HG03135 (cell line): Measurements from ENCODE around the gene CLCN7.
"Not testable (repeated sequence)": the region's sequence is repeated elsewhere in the genome, so short reads cannot be mapped to it uniquely, and the experiment has no call there.

Experiments
- ATAC-seq: cut with Tn5 transposase; IDR thresholded peaks from one replicate; pipeline ENCODE4 v1.9.1; 2021; ENCODE audit warnings: mild to moderate bottlenecking, moderate library complexity; ENCODE audit not compliant: unreplicated experiment

Gene CLCN7

DNA sequence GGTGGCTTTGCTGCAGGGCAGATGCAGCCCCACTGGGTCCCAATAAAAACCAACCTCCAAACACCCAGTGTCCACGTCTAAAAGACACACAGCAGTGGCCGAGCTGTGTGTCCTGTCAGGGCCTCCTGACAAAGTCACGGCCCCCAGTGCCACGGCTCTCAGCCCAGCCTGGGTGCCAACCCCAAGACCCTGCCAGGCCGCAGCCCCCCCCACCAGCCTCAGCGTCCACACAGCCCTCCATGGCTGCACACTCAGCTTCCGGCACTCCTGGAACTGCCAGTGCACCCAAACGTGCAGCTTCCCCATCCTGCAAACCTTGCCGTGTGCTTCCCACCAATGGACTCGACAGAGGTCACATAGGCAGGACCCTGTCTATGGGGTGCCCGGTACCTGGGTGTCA lies 26.9 kb downstream of the CLCN7 start:
- ATAC-seq = no peak

DNA sequence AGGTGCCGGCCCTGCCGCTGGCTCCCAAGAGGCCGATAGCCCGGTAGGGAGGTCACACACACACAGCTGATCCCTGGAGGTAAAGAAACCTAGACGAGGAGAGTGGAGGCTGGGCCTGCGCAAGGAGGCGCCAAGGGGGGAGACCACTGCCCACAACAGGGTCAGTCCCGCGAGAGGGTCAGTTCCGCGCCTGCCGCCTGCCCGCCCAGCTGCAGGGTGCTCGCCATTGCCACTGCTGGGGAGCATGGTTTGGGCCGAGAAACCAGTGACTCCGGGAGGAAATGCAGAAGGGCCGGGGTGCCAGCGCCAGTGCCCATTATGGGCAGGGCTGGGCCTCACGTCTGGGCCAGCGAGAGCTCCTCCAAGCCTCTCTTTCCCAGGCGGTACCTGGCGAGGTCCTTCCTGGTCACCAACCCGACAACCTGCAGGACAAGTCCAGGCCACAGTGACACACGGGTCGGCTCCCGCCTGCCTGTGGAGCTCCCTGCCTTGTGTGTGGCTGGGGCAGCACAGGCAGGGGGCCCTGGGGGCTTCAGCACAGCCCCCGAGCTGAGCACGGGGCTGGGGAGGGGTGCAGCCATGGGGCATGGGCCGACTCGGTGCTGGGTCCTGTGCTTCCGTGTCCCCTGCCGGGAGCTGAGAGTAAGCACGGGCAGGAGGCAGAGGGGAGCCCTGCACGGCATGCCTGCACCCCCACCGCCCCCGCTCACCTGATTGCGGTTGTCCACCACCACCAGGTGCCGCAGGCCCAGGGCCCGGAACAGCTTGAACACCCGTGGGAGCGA lies 28.3 kb downstream of the CLCN7 start:
- no peak for ATAC-seq

DNA sequence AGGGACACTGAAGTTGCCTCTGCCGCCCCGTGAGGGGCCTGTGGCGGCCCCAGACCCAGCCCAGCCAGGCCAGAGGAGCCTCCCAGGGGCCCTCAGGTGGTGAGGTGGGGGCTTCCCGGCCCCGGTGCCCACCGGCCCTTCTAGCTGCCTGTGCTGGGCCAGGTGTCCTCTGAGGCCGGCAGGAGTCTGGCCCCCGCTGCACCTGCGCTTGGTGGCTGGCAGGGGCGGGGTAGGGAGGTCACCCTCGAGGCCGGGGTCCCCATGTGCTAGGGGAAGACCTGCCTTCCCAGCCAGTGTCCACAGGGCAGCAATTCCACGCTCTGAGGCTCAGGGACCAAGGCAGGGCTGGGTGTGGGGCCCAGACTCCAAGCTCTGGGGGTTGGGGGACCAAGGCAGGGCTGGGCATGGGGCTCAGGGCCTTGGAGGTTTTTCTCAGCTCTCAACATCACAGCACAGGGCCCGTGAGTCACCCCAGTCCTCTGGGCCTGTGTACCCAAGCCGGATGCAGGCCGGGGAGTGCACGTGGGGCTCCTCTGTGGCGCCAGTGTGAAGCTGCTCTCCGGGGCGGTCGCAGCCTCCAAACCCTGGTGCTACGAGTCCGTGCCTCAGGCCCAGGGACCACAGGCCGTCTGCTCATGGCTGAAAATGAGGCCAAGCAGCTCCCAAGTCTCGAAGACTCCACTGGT lies 29.2 kb downstream of the CLCN7 start:
- ATAC-seq = no peak

DNA sequence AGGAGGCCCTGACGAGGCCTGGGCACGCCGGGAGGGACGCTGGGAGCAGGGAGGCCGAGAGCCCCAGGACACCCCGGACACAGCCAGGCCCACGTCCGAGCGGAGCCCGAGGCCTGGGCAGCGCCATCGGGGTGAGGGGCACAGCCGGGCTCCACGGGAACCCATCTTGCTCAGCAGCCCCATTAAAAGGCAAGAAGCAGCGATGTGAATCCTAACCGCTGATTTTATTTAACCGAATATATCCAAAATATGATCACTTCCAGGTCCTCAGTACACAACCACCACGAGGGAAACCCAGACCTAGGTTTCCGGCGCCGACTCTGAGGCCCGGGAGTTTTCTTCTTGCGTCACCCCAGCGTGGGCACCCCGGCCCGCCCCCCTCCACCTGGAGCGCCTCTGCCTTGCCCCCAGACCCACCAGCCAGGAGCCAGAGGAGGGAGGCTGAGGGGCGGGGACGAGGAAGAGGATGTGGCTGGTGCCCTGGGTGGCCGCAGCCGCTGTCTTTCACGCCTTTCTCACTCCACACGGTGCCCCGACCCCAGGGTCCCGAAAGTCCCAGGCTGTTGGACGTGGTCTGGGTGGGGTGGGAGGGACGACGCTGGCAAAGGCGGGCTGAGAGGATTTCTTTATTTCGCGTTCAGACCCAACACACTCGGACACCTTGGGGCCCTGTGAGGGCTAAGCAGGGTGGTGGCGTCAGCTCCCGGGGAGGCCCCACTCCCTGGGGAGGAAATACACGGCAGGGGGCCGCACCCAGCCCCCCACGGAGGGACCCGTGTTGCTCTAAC lies 29.9 kb downstream of the CLCN7 start:
- ATAC-seq = no peak

DNA sequence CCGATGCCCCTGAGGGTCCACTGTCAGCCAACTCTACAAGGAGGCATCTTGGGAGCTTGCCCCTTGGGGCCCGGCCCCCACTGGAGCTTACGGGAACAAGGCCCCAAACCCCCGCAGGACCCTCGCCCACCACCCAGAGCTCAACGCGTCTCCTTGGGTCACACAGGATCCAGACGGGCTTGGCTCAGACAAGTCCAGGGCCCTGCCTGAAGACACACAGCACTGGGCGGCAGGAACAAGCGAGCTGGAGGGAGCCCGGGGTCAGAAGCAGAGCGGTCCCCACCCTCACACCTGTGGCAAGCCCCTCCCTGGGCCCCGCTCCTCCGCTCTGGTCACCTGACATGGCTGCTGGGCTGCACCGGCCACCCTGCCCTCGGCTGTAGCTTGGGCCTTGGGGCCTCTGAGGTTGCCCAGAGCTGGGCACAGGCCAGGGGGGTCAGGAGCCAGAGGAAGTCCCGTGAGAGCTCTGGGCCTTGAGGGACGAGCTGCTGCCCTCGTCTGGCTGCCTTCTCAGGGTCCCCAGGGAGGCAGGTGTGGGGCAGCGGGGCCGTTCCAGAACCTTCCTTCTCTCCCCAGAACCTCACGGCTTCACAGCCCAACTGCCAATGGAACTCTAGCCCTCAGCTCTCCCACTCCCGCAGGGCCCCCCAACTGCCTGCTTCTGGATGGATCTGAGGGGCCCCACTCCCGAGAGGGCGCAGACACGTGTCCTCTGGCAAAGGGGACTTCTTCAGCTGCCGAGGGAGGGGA lies 30.7 kb downstream of the CLCN7 start, which contains the start of gene CCDC154:
Gene CCDC154 (minus strand): TSS at position 577 of the 750 bp plus-strand sequence. CDS start 234 bp downstream, at position 343.
- no peak for ATAC-seq

DNA sequence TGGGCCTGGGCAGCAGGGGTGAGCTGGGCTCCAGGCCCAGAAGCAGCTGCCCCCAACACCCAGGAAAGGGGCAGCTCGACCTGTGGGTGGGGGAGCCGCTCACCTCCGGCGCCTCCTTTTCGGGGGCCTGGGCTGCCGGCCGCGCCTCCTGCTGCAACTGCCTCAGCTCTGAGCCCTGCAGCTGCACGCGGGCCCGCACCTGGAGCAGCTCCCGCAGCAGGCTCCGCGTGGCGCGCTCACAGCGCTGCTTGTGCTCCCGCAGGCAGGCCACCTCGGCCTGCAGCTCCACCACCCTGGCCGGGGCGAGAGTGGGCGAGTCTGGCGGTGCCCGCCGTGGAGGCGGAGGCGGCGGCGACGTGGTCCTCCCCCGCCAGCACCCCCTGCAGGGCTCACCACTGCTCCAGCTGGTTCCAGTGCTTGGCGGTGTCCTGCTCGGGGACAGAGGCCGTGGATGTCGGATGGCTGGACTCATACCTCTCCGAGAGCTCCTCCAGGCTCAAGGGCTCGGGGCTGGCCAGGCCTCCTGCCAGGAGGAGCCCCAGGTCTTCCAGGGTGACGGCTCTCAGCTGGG lies 31.3 kb downstream of the CLCN7 start:
- ATAC-seq = no peak

DNA sequence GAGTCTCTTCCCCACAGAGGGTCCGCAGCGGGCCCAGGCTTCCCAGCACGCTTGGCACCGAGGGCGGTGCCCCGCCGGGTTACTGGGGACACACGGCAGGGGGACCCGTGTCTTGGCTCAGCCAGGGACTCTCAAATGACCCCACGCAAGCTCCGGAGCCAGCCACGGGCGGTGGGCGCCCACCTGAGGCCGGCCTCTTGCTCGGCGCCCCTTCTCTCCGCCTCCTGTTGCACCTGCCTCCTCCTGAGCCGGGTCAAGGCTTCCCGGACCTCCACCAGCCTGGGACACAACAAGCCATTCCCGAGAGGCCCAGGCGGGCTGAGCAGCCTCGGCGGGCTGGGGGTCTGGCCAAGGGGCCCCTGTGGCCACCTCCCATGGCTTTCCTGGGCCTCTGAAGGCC lies 32.1 kb downstream of the CLCN7 start:
- no peak for ATAC-seq

DNA sequence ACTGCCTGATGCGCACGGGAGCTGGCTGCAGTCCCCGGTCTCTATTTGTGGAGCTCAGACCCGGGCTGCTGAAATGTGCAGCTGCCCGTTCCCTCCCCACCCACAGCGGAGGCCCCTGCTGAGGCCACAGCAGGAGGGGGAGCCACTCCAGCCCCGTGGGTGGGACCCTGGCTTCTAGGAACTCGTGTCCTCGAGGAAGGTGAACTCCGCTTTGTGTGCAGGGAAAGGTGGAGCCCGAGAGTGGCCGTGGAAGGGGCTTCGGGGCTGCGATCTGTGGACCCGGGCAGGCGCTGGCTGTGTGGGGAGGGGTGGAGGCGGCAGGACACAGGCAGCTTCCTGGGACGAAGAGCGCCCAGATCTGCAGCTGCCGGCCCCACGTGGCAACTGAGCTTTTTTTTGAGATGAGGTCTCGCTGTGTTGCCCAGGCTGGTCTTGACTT lies 33.4 kb downstream of the CLCN7 start:
- ATAC-seq = no peak

DNA sequence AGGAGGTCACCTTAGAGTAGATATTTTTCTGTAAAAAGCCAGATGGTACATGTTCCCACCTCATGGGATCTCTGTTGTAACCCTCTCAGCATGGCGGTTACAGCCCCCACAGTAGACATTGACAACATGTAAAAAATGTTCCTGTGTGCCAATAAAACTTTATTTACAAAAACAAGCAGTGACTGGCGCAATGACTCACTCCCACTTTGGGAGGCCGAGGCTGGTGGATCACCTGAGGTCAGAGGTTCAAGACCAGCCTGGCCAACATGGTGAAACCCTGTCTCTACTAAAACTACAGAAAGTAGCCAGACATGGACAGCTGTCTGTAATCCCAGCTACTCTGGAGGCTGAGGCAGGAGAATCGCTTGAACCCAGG lies 35.1 kb downstream of the CLCN7 start:
- not testable (repeated sequence) for ATAC-seq

DNA sequence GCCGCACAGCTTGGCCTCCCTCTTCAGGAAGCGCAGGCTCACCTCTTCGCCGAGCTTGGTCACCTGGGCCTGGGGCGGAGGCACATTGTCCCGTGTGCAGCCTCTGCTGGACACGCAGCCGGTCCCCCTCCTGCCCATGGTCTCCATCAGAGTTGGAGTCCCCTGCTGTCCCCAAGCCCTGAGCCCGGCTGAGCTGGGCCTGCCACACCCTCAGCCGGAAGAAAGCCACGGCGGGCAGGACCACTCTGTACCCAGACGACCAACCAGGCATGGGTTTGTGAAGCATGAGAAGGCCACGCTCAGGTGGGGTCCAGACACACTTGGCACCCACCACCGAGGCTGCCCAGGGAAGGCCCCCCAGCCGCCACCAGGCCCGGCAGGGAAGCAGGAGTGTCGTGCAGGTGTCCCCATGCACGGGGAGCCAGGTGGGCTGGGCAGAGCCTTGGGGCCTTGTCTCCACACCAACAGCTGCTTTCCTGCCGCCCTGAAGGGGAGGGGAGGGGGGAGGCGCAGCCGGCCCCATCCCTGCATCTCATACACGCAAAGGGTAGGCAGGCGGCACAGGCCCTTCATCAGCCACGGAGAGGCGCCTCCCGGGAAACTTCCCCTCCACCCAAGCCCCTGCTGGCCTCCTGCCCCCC lies 35.6 kb downstream of the CLCN7 start:
- no peak for ATAC-seq

DNA sequence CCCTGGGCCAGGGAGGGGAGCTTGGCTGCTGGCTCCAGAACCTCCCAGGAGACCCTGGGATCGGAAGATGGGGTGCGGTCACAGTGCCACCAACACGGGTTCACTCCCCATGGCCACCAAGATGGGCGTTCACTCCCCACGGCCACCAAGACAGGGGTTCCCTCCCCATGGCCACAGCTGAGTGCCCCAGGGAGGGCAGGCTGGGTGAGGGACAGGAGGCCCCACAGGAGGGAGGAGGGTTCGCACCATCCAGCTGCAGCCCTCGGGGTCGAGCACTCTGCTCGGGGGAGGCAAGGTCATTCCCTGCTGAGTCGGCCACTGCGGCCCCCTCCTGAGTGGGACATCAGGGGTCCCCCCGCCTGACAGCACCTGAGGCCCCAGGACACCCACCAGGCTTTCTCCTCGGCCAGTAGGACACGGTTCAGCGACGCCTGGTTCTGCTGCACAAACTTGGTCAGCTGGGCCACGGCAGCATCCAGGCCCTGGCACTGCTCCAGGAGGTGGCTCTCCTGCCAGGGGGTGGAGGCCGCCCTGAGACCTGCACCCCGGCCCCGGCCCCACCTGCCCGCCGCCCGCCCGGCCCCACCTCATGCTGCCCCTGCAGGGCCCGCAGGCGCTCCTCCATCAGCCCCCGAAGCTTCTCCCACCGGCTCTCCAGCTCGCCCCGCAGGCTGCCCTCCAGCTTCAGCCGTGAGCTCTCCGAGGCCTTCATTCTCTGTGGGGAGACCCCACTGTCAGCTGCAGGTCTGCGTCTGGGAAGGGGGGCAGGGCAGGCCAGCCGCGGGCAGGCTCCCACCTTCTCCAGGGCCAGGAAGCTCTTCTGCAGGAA lies 36.4 kb downstream of the CLCN7 start:
- no peak for ATAC-seq

DNA sequence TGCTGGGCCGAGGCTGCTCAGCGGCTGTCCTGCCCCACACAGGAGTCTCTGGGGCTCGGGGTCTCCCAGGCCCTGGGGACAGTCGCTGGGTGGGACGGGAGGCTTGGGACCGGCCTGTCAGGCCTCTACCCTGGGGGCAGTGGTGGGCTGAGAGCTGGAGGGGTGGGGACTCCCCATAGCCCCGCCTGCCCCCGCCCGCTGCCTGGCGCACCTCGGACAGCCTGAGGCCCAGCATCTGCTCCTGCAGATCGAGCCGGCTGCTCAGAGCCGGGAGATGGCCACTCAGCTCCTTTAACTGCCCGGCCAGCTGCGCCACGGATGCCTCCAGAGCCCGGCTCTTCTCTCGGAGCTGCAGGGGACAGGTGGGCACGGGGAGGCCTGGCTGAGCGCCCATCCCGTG lies 37.2 kb downstream of the CLCN7 start:
- ATAC-seq = no peak

DNA sequence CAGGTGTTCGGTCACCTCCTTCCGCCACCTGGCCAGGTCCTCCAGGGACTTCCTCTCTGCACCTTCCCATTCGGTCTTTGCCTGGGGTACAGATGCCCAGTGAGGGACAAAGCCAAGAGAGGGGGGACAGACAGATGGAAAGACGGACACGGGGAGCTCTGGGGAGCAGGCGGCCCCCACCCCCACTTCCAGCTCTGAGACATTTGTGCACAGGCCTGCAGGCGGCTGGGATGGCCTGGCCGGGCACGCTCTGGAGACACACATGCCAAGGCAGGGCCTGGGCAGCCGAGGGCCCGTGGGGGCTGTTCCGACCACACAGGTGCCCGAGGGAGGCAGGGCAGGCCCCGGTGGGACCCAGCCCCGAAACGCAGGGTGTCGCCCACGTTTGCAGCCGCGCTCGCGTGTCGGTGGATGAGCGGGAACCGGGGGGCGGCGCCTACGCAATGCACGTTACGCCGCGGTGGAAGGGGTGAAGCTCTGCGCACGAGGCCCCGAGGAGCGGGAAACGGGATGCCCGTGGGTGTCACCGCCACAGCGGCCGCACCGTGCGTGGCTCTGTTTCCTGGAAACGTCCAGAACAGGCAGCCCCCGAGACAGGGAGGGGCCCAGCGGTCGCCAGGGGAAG lies 38.0 kb downstream of the CLCN7 start:
- ATAC-seq = no peak

DNA sequence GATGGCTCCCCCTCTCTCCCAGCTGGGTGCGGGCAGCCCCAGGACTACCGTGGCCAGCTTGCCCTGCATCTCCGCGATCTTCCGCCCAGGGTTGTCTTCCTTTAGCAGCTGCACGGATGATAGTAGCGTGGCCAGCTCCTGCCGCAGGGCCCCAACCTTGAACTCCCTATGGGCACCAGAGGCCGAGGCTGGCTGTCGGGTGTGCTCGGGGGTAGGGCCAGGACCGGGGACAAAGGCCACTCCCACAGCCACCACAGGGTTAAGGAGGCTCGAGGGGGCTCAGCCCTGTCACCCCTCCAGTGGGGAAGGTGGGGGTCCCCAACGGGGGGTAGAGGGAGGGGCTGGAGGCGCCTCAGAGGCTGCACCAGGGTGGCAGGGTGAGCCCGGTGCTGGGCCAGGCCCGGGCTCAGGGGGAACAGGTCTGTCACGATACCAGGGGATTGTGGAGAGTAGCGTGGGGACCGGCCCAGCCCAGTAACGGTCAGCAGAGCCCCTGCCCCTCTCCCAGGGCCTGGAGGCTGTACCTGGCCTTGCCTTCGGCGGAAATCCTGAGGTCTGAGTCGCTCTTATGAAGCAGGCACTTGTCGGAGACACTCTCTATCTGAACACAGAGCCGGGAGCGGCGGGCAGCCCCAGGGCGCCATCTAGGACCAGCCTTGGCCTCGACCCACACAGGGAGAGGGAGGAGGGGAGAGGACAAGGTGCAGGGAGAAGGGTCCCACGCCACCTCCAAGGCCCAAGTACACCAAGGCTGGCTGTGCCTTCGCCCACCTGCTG lies 38.7 kb downstream of the CLCN7 start:
- no peak for ATAC-seq

DNA sequence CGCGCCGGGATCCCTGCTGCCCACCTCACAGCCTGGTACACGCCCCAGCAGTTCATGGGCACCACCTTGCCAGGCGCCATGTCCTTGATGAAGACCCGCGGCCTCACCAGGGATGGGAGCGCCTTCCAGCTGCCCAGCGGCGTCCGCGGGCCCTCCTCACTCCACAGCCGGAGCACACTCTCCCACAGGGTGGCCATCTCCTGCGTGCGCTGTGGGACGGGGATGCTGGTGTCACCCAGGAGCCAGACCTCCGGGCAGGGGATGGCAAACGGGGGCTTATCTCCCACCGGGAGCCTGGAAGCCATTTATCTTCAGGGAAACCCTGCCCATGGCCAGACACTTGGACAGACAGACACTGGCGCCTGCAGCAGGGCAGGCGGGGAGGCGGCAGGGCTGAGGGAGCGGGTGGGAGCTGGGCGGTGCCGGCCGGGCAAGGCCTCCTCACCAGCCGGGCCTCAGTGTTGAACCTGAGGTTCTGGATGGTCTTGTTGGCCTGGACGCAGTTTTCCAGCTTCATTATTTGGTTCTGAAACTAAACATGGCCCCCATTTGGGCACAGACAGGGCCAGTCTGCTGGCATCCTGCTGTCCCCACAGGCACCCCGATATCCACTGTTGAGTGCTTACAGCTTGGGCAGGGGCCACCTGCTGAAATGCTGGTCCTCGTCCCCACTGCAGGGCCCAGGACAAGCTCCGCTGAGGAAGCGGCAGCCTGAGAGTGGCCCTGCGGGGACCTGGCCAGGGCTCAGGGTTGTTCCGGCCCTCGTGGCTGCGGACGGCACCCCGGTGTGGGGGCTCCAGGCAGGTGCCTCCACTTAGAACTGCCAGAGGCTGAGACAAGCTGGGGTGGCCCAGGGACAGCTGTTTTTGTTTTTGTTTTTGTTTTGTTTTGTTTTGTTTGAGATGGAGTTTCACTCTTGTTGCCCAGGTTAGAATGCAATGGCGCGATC lies 39.9 kb downstream of the CLCN7 start:
- no peak for ATAC-seq

DNA sequence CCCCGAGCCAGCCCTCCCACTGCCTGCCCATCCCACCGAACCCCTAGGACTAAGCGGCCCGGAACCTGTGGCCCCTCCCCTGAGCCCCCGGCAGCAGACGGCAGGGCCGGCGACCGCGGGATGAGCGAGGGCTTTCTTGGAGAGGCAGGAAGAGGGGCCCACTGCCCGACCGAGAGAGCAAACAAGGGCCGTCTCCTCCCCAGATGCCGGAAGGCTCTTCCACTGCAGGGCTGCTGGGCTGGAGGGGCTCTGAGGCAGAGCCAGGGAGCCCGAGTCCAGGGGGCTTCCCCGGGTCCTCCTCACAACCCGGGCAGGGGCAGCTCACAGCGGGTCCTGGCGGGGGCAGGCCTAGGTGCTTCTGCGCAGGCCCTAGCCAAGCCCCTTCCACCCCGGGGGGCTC lies 41.1 kb downstream of the CLCN7 start:
- no peak for ATAC-seq

DNA sequence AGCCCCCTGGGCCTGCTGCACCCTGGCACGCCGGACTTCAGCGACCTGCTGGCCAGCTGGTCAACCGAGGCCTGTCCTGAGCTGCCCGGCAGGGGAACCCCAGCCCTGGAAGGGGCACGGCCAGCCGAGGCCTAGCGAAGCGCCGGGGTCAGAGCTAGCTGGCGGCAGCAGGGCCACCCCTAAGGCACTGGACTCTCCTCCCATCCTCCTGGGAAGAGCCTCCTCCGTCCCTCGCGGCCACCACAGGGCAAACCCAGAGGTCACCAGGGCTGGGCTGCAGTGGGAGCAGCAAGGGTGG lies 41.6 kb downstream of the CLCN7 start:
- ATAC-seq = no peak
